ENCODE data around the gene DOCK10.

DOCK10 gene

DNA sequence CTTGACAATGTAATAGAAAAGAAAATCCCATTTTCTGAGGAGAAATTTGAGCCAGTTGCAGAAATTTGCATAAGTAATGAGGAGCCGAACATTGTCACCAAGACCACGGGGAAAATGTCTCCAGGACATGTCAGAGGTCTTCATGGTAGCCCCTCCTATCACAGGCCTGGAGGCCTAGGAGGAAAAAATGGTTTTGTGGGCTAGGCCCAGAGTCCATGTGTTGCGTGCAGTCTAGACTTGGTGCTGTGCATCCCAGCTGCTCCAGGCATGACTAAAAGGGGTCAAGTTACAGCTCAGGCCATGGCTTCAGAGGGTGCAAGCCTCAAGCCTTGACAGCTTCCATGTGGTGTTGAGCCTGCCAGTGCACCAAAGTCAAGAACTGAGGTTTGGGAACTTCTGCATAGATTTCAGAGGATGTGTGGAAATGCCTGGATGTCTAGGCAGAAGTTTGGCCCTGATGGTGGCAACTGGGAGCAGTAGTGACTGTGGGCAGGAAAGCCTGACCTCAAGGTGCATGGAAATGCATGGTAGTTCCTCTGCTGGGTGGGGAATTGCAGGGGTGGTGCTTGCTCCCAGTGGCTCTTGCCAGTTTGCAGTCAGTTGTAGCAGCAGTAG, 284.2 kb downstream of the DOCK10 start:
- no peak for DNase-seq

DNA sequence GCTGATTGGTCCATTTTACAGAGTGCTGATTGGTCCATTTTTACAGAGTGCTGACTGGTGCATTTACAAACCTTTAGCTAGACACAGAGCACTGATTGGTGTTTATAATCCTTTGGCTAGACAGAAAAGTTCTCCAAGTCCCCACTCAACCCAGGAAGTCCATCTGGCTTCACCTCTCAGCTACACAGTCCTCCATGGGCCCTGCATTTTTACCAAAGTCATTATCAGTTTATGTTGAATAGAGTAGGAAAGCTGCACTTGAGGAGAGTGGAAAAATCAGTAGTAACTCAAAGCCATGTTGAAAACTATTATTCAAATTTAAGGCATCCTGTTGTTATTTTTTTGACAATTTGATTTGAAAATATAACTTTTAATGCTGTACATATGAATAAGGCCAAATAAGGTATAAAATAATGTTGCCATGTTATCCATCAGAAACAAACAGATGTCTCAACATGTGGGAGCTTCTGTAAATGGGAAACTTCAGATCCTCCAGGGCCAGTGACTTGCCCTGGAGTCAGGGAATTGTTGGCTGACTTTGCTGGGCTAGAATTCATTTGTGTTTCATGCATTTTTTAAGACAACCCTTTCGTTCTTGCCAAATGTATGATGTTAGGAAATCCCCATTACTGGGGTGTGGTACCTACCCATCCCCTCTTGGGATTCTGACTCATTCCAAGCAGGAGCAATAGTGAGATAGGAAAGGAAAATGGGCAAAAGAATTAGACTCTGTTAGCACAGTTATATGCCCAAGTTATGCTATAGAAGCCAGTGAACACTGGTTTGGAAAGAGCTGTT, 288.3 kb downstream of the DOCK10 start:
- peak; percentile 79 for DNase-seq

DNA sequence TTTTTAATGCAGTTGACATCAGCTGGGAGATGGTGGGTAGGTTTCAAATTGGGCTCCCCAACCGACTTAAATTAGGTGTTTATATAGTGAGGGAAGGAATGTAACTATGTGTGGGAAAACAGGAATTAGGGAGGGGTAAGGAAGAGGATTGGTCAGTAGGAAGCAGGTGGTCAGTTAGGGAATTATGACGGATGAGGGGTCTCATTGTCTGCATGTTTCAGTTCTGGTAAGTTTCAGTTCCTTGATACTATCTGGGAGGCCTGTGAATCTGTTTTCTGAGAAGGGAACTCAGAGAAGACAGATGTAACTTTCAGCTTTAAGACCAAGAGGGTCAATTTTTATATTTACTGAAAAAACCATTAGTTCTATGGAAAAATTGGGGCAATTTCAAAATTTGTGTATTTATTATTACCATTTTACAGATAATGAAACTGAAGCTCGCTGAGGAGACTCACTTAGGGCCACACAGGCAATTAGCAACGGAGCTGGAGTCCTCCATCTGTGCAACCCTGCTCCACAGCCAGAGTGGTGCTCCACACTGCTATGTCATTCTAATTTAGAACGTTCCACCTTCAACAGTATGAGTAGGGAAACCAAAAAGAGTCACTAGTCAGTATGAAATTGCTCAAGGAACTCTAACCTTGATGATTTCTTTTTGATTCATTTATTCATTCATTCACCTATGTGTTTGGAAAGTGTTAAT, 290.1 kb downstream of the DOCK10 start:
- peak; percentile 3 for DNase-seq

DNA sequence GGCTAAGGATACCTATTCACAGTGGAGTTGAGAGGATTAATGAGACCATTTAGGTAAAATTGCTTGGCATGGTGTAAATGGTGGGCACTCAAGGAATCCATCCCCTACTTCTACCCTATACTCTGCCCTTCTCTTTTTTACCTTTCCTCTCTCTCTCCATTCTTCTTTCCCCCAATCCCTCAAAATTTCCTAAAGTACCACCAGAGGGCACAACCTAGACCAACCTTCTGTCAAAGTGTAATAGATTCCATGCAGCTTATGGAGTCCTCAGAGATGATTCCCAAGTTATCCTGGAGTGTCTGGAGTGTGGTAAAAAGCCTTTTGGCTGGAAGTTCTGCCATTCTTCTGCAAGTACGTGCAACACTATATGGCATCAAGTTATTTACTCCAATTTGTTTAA, 293.1 kb downstream of the DOCK10 start:
- peak; percentile 9 for DNase-seq

DNA sequence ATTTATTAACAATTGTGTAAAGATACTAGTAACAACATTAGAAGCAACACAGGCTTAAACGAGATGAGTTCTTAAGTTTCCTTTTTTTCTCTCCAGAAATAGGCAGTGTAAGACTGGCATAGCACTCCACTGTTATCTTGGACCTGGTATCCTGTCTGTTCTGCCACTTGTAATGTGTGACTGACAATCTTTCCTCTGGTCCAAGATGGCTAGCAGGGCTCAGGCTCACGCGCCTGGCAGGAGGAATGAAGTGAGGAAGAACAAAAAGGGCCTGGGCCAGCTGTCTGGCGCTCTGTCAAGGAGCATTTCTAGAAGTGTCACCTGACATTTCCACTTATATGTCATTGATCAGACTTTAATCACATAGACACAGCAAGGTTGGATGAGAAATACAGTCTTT, 294.5 kb downstream of the DOCK10 start:
- no peak for DNase-seq

DNA sequence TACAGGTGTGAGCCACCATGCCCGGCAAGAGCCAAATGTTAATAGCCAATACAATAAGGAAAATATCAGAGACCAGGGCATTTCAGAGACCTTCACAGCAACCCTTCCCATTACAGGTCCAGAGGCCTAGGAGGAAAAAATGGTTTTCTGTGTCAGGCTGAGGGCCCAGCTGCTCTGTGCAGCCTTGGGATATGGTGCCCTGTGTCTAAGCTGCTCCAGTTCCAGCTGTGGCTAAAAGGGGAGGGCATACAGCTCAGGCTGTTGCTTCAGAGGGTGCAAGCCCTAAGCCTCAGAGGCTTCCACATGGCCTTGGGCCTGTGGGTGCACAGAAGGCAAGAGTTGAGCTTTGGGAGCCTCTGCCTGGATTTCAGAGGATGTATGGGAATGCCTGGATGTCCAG, 306.0 kb downstream of the DOCK10 start:
- no peak for DNase-seq

DNA sequence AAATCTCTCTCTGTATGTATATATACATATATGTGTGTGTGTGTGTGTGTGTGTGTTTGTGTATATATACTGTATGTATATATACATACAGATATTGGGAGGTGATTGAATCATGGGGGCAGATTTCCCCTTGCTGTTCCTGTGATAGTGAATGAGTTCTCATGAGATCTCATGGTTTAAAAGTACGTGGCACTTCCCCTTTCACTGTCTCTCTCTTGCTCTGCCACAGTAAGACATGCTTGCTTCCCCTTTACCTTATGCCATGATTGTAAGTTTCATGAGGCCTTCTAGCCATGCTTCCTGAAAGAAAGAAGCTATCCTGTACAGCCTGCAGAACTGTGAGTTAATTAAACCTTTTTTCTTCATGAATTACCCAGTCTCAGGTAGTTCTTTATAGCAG, 307.3 kb downstream of the DOCK10 start:
- DNase-seq: no peak

DNA sequence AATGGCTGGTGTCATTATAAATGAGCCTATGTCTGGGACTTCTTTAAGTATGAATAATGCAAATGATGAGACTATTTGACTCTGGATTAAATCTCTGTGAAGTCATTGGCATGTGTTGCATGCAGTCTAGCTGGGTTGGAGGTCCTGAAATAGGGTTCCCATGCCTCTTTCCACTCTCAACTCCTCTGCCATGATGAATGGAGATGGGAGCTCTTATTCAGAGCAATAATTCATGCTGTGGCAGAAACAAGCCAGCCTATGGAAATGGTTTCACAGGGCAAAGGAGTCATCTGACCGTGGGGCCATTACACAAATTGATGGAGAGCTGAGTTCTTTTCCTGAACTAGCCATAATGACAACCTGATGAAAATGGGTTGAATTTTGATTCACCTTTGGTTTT, 310.6 kb downstream of the DOCK10 start:
- no peak for DNase-seq

DNA sequence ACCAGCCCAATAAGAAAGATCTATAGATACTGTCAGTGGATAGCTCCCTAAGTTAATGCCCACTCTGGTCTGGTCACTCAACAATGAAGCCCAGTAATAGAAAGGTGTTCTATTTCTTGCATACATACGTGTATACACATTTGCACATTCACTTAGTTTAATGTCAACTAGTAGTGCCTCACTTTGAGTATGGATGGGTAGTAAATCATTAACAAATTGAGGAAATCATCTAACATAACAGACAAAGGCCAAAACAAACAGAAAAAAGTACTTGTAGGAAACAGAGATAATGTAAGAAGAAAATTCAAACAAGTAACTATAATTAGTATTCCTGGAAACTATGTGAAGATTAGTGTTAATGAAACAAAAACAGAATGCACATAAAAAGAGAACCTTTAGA, 312.8 kb downstream of the DOCK10 start:
- no peak for DNase-seq

DNA sequence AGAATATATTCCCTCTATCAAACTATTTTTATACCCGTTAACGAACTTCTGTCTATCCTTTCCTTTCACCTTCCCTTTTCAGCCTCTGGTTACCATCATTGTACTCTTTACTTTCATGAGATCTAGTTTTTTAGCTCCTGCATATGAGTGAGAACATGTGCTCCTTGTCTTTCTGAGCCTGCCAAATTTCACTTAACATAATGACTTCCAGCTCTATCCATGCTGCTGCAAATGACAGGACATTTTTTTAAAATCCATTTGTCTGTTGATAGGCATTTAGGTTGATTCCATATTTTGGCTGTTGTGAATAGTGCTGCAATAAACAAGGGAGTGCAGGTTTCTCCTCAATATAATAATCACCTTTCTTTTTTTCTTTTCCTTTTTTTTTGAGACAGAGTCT, 317.9 kb downstream of the DOCK10 start:
- no peak for DNase-seq

DNA sequence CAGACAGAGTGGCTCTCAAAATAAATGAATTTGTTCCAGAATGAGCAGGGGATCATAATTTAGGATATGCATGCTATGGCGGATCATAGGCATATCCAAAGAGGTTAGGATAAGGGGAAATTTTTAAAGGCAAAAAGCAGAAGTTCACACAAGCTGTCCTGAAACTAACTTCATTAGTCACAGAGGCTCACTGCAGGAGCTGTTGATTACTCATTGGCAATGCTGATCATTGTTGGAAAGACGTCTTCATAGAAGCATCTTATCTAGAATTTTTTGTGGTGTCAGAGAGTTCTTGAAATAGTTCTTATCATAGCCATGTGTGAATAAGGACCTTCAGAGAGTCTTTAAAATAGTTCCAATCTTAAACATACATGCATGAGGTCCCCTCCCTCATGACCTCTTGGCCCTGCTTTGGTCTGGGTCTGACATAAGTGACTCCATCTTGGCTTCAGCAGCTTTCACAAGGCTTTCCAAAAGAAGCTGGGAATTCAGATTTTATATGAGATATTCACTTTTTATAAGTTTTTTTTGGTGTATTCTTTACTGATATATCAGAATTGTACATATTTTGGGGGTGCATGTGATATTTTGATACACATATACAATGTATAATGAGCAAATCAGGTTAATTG, 318.6 kb downstream of the DOCK10 start:
- DNase-seq: peak; percentile 72

DNA sequence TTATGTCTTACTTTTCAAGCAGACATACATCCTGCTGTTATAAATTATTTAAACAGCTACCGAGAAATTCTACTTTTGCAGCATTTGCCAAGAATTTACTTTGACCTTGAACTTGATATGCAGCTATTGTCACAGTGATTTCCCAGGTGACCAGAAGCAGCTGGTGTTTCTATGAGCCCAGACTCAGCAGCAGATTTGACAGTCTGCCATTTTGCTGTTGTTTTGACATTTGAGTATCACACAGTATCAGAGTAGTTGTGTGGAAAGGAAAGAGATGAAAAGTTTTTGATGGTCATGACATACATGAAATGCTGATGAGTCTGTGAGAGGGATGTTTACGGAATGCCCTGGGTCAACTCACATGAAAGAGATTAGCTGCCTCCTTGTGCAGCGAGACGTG, 319.5 kb downstream of the DOCK10 start:
- no peak for DNase-seq

DNA sequence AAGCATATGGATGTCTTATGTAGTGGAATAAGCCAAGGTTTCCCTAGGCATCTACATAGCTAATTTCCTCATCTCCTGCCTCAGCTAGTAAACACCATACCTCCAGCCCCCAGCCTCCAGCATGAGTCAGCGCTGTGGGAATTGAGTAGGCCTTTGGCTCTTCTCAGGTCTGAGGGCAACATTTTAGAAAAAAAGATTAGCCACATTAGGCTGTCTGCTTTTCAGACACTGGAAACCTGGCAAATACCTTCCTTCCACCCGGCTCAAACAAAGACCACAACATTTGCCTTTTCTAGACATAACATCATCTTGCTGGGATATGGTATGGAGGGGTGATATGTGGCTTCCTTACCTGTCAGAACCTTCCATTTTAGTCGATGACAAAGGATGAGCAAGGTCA, 320.0 kb downstream of the DOCK10 start:
- DNase-seq: peak; percentile 25

DNA sequence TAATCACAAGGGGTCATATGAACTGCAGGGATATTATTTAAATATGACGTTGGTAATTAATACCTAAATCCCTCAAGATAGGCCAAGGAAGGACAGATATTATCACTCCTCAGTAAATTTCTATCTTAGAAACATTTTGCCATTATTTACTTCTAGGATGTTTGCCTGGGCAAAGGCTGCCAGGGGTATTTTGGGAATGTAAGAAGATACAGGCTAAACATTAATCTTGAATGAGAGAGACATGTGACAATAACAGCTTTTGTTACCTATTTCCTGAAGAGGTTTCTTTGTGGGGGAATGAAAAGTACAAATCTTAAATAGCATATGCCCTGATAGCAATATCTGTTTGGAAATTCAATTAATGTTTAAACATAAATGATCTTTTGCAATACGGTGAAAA, 325.3 kb downstream of the DOCK10 start:
- no peak for DNase-seq

DNA sequence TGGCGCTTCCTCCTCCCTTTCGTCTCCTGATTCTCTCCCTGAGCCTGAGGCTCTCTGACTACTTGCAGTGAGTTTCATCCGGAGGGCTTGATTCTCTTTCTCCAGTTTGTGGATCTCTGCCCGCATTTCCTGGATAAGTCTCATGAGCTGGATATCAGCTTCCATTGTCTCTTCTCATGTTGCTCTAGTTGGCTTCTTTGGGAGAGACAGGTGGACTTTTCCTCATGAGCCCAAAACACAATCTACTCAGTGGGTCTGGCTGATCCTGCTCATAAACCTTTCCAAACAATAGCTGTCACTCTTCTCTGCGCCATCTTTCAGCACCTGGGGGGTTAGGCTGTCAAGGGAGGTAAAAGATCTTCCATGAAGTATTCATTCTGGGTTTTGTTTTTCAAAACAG, 326.1 kb downstream of the DOCK10 start, which contains the start of gene CCDC195:
TSS of gene CCDC195 (minus strand) at position 165 of the 400 bp plus-strand sequence. CDS start at position 165, 0 bp downstream.
- DNase-seq: no peak
